ENCODE data around the gene TMEM40.
A peak's percentile ranks its signal among the peaks of the same experiment; 100 is the strongest.

Gene TMEM40

GRCh38 chr3:12748477-12748876, 10.6 kb downstream of the TMEM40 start:
- no peak overlapping the region for H3K4me3 ChIP-seq (ENCODE audit: low read length)
- H3K9me3 ChIP-seq (ENCODE audit: insufficient read depth, low read depth, low read length): no peaks in the 10 kb centered on the region
- H3K27me3 ChIP-seq (ENCODE audit: insufficient read depth, low read length): no peaks in the 10 kb centered on the region
- H3K4me1 ChIP-seq (ENCODE audit: insufficient read depth, low read length): 0 out of 2 replicates have a peak, but pooled peaks cover 3% of the 10 kb centered on the region
- no peaks in the 10 kb centered on the region for H3K36me3 ChIP-seq (ENCODE audit: insufficient read depth, low read length)
- H3K27ac ChIP-seq (ENCODE audit: low read depth, low read length): no peak overlapping the region
- no peak overlapping the region for H3K9ac ChIP-seq (ENCODE audit: low read depth, low read length)
- WGBS: 98% methylated on average over 5 of the region's 5 CpGs

- Histone ChIP-seq H3K27ac (ENCODE audit: low read depth, low read length) (no peak overlapping the region), H3K36me3 (ENCODE audit: insufficient read depth, low read length) (no peaks in the 10 kb centered on the region), H3K4me3 (ENCODE audit: low read length) (no peak overlapping the region), H3K4me1 (ENCODE audit: insufficient read depth, low read length) (0 out of 2 replicates have a peak, but pooled peaks cover 3% of the 10 kb centered on the region), H3K9me3 (ENCODE audit: insufficient read depth, low read depth, low read length) (no peaks in the 10 kb centered on the region), H3K9ac (ENCODE audit: low read depth, low read length) (peak overlapping the region; percentile 14; the same call in 1 of the 2 replicates), H3K27me3 (ENCODE audit: insufficient read depth, low read length) (no peaks in the 10 kb centered on the region)
- 86% methylated on average over 10 of the region's 10 CpGs for WGBS
These were observed 12.6 kb downstream of the TMEM40 start for GRCh38 chr3:12746419-12746818.

GRCh38 chr3:12744326-12744725, 14.7 kb downstream of the TMEM40 start:
- Histone ChIP-seq H3K27ac (ENCODE audit: low read depth, low read length) (no peak overlapping the region), H3K9me3 (ENCODE audit: insufficient read depth, low read depth, low read length) (no peaks in the 10 kb centered on the region), H3K27me3 (ENCODE audit: insufficient read depth, low read length) (no peaks in the 10 kb centered on the region), H3K4me3 (ENCODE audit: low read length) (no peak overlapping the region), H3K36me3 (ENCODE audit: insufficient read depth, low read length) (no peaks in the 10 kb centered on the region), H3K9ac (ENCODE audit: low read depth, low read length) (no peak overlapping the region), H3K4me1 (ENCODE audit: insufficient read depth, low read length) (0 out of 2 replicates have a peak, but pooled peaks cover 3% of the 10 kb centered on the region)
- WGBS: 90% methylated on average over 1 of the region's 1 CpG

GRCh38 chr3:12743583-12743982, 15.5 kb downstream of the TMEM40 start:
- H3K27ac ChIP-seq (ENCODE audit: low read depth, low read length): no peak overlapping the region
- H3K9me3 ChIP-seq (ENCODE audit: insufficient read depth, low read depth, low read length): no peaks in the 10 kb centered on the region
- no peak overlapping the region for H3K4me3 ChIP-seq (ENCODE audit: low read length)
- no peaks in the 10 kb centered on the region for H3K36me3 ChIP-seq (ENCODE audit: insufficient read depth, low read length)
- no peak overlapping the region for H3K9ac ChIP-seq (ENCODE audit: low read depth, low read length)
- no peaks in the 10 kb centered on the region for H3K27me3 ChIP-seq (ENCODE audit: insufficient read depth, low read length)
- WGBS: 92% methylated on average over 11 of the region's 11 CpGs
- 0 out of 2 replicates have a peak, but pooled peaks cover 3% of the 10 kb centered on the region for H3K4me1 ChIP-seq (ENCODE audit: insufficient read depth, low read length)

- no peak overlapping the region for H3K4me3 ChIP-seq (ENCODE audit: low read length)
- 83% methylated on average over 4 of the region's 5 CpGs for WGBS
- H3K4me1 ChIP-seq (ENCODE audit: insufficient read depth, low read length): peaks cover 7% of the 10 kb centered on the region; the same call in 1 of the 2 replicates
- no peaks in the 10 kb centered on the region for H3K36me3 ChIP-seq (ENCODE audit: insufficient read depth, low read length)
- H3K9me3 ChIP-seq (ENCODE audit: insufficient read depth, low read depth, low read length): no peaks in the 10 kb centered on the region
- no peak overlapping the region for H3K9ac ChIP-seq (ENCODE audit: low read depth, low read length)
- no peaks in the 10 kb centered on the region for H3K27me3 ChIP-seq (ENCODE audit: insufficient read depth, low read length)
- no peak overlapping the region for H3K27ac ChIP-seq (ENCODE audit: low read depth, low read length)
These were observed 16.5 kb downstream of the TMEM40 start for GRCh38 chr3:12742330-12743107.

- Histone ChIP-seq H3K36me3 (ENCODE audit: insufficient read depth, low read length) (no peaks in the 10 kb centered on the region), H3K9ac (ENCODE audit: low read depth, low read length) (no peak overlapping the region), H3K27me3 (ENCODE audit: insufficient read depth, low read length) (no peaks in the 10 kb centered on the region), H3K4me3 (ENCODE audit: low read length) (no peak overlapping the region), H3K9me3 (ENCODE audit: insufficient read depth, low read depth, low read length) (no peaks in the 10 kb centered on the region), H3K27ac (ENCODE audit: low read depth, low read length) (no peak overlapping the region), H3K4me1 (ENCODE audit: insufficient read depth, low read length) (peaks cover 4% of the 10 kb centered on the region; the same call in 1 of the 2 replicates)
- WGBS: 76% methylated on average over 2 of the region's 2 CpGs
These were observed 17.9 kb downstream of the TMEM40 start for GRCh38 chr3:12741209-12741608.

- H3K9ac ChIP-seq (ENCODE audit: low read depth, low read length): no peak overlapping the region
- H3K4me3 ChIP-seq (ENCODE audit: low read length): no peak overlapping the region
- peaks cover 4% of the 10 kb centered on the region; the same call in 1 of the 2 replicates for H3K4me1 ChIP-seq (ENCODE audit: insufficient read depth, low read length)
- no peaks in the 10 kb centered on the region for H3K9me3 ChIP-seq (ENCODE audit: insufficient read depth, low read depth, low read length)
- H3K27me3 ChIP-seq (ENCODE audit: insufficient read depth, low read length): no peaks in the 10 kb centered on the region
- no peak overlapping the region for H3K27ac ChIP-seq (ENCODE audit: low read depth, low read length)
- H3K36me3 ChIP-seq (ENCODE audit: insufficient read depth, low read length): no peaks in the 10 kb centered on the region
- 49% methylated on average over 6 of the region's 6 CpGs for WGBS
These were observed 21.2 kb downstream of the TMEM40 start for GRCh38 chr3:12737833-12738232.

- Histone ChIP-seq H3K36me3 (ENCODE audit: insufficient read depth, low read length) (no peaks in the 10 kb centered on the region), H3K9ac (ENCODE audit: low read depth, low read length) (no peak overlapping the region), H3K27ac (ENCODE audit: low read depth, low read length) (no peak overlapping the region), H3K27me3 (ENCODE audit: insufficient read depth, low read length) (no peaks in the 10 kb centered on the region), H3K9me3 (ENCODE audit: insufficient read depth, low read depth, low read length) (no peaks in the 10 kb centered on the region), H3K4me1 (ENCODE audit: insufficient read depth, low read length) (peaks cover 4% of the 10 kb centered on the region; the same call in 1 of the 2 replicates), H3K4me3 (ENCODE audit: low read length) (no peak overlapping the region)
- 72% methylated on average over 2 of the region's 2 CpGs for WGBS
These were observed 21.7 kb downstream of the TMEM40 start for GRCh38 chr3:12737319-12737718.

- Histone ChIP-seq H3K27me3 (ENCODE audit: insufficient read depth, low read length) (no peaks in the 10 kb centered on the region), H3K4me3 (ENCODE audit: low read length) (no peak overlapping the region), H3K27ac (ENCODE audit: low read depth, low read length) (no peak overlapping the region), H3K36me3 (ENCODE audit: insufficient read depth, low read length) (no peaks in the 10 kb centered on the region), H3K4me1 (ENCODE audit: insufficient read depth, low read length) (peaks cover 4% of the 10 kb centered on the region; the same call in 1 of the 2 replicates), H3K9ac (ENCODE audit: low read depth, low read length) (no peak overlapping the region), H3K9me3 (ENCODE audit: insufficient read depth, low read depth, low read length) (no peaks in the 10 kb centered on the region)
- WGBS: 90% methylated on average over 4 of the region's 4 CpGs
These were observed 24.1 kb downstream of the TMEM40 start for GRCh38 chr3:12734960-12735359.

GRCh38 chr3:12733566-12733965, 25.5 kb downstream of the TMEM40 start:
- no peaks in the 10 kb centered on the region for H3K9me3 ChIP-seq (ENCODE audit: insufficient read depth, low read depth, low read length)
- H3K4me1 ChIP-seq (ENCODE audit: insufficient read depth, low read length): peaks cover 4% of the 10 kb centered on the region; the same call in 1 of the 2 replicates
- no peak overlapping the region for H3K4me3 ChIP-seq (ENCODE audit: low read length)
- WGBS: 63% methylated on average over 3 of the region's 3 CpGs
- no peaks in the 10 kb centered on the region for H3K27me3 ChIP-seq (ENCODE audit: insufficient read depth, low read length)
- no peaks in the 10 kb centered on the region for H3K36me3 ChIP-seq (ENCODE audit: insufficient read depth, low read length)
- H3K27ac ChIP-seq (ENCODE audit: low read depth, low read length): no peak overlapping the region
- H3K9ac ChIP-seq (ENCODE audit: low read depth, low read length): no peak overlapping the region

- no peaks in the 10 kb centered on the region for H3K9me3 ChIP-seq (ENCODE audit: insufficient read depth, low read depth, low read length)
- H3K27ac ChIP-seq (ENCODE audit: low read depth, low read length): no peak overlapping the region
- no peaks in the 10 kb centered on the region for H3K27me3 ChIP-seq (ENCODE audit: insufficient read depth, low read length)
- no peak overlapping the region for H3K9ac ChIP-seq (ENCODE audit: low read depth, low read length)
- H3K4me3 ChIP-seq (ENCODE audit: low read length): no peak overlapping the region
- no peaks in the 10 kb centered on the region for H3K4me1 ChIP-seq (ENCODE audit: insufficient read depth, low read length)
- no peaks in the 10 kb centered on the region for H3K36me3 ChIP-seq (ENCODE audit: insufficient read depth, low read length)
- 75% methylated on average over 4 of the region's 4 CpGs for WGBS
These were observed 28.4 kb downstream of the TMEM40 start for GRCh38 chr3:12730506-12731242.

All from HUES64 (cell line).